ENCODE measurements around the gene SERINC1.
"Not testable (repeated sequence)": the region's sequence is repeated elsewhere in the genome, so short reads cannot be mapped to it uniquely, and the experiment has no call there.

Gene SERINC1

GRCh38 chr6:122458087-122458486 lies 13.5 kb downstream of the SERINC1 start:
- no peak for TF ChIP-seq CTCF (IDR thresholded peaks at IDR 0.05; ENCODE audit: low read depth, low read length)
- DNase-seq (ENCODE audit: extremely low read depth, low read depth), result no peak

GRCh38 chr6:122455116-122455515 lies 16.5 kb downstream of the SERINC1 start:
- not testable (repeated sequence) for DNase-seq (ENCODE audit: extremely low read depth, low read depth)

GRCh38 chr6:122454673-122455072 lies 16.9 kb downstream of the SERINC1 start:
- no peak for TF ChIP-seq CTCF (IDR thresholded peaks at IDR 0.05; ENCODE audit: low read depth, low read length)
- DNase-seq (ENCODE audit: extremely low read depth, low read depth), result no peak

- no peak for DNase-seq (ENCODE audit: extremely low read depth, low read depth)
- TF ChIP-seq CTCF (IDR thresholded peaks at IDR 0.05; ENCODE audit: low read depth, low read length), result no peak
Observed at GRCh38 chr6:122452509-122452908, 19.1 kb downstream of the SERINC1 start.

GRCh38 chr6:122449069-122449468 lies 22.5 kb downstream of the SERINC1 start:
- no peak for TF ChIP-seq CTCF (IDR thresholded peaks at IDR 0.05; ENCODE audit: low read depth, low read length)
- no peak for DNase-seq (ENCODE audit: extremely low read depth, low read depth)

- no peak for TF ChIP-seq CTCF (IDR thresholded peaks at IDR 0.05; ENCODE audit: low read depth, low read length)
Observed at GRCh38 chr6:122445274-122445673, 26.3 kb downstream of the SERINC1 start.

GRCh38 chr6:122438975-122439374 lies 32.6 kb downstream of the SERINC1 start:
- DNase-seq (ENCODE audit: extremely low read depth, low read depth), result no peak
- TF ChIP-seq CTCF (IDR thresholded peaks at IDR 0.05; ENCODE audit: low read depth, low read length), result no peak

More at GRCh38 chr6:122445274-122445673, 26.3 kb downstream of the SERINC1 start:
- DNase-seq (ENCODE audit: extremely low read depth, low read depth), result no peak

GRCh38 chr6:122432816-122433215 lies 38.8 kb downstream of the SERINC1 start:
- no peak for DNase-seq (ENCODE audit: extremely low read depth, low read depth)
- TF ChIP-seq CTCF (IDR thresholded peaks at IDR 0.05; ENCODE audit: low read depth, low read length), result no peak
